Ascending aorta (tissue), 2 donors: Measurements from ENCODE around the gene GTF3C1. TPM values are rescaled to one million over a fixed set of nuclear protein-coding genes. Genes with fewer than 3 reads are reported as not detected.

Experiments
- DNase-seq, 2 donors: peaks; one replicate each; pipeline ENCODE4 v3.0.0-alpha.2; 2019; ENCODE audit warnings: low spot score in 2 of 2
- H3K27ac ChIP-seq, 2 donors: fragments of 200-600 bp; sonication (generic); one replicate each; pipeline ENCODE4 v1.5.1; 2016 to 2017; ENCODE audit warnings: mild to moderate bottlenecking in 1 of 2
- H3K27me3 ChIP-seq: fragments of 200-600 bp; sonication (generic); one replicate; pipeline ENCODE4 v1.5.1; 2017
- H3K36me3 ChIP-seq, 2 donors: fragments of 200-600 bp; sonication (generic); one replicate each; pipeline ENCODE4 v1.5.1; 2016
- H3K4me1 ChIP-seq, 2 donors: fragments of 200-600 bp; sonication (generic); one replicate each; pipeline ENCODE4 v1.5.1; 2016 to 2017; ENCODE audit warnings: mild to moderate bottlenecking in 1 of 2
- H3K4me3 ChIP-seq, 2 donors: fragments of 200-600 bp; sonication (generic); one replicate each; pipeline ENCODE4 v1.5.1; 2016 to 2017; ENCODE audit warnings: mild to moderate bottlenecking in 1 of 2
- H3K9me3 ChIP-seq, 2 donors: fragments of 200-600 bp; sonication (generic); one replicate each; pipeline ENCODE4 v1.5.1; 2016
- CTCF ChIP-seq, 3 experiments: fragments of 200-600 bp in 2 of 3; fragments of 450-650 bp in 1 of 3; sonication (generic) in 2 of 3; IDR thresholded peaks; one replicate each; pipeline ENCODE4 v1.5.1; 2016 to 2019; ENCODE audit warnings: antibody characterized with exemption in 3 of 3, mild to moderate bottlenecking in 1 of 3, moderate library complexity in 1 of 3
- intact Hi-C: fragments of 100-400 bp; cut with DNase I; formaldehyde crosslinking; loops from one replicate; pipeline ENCODE4 v1.15.1; 2023
- total RNA-seq: library from RNA; depleted of rRNA; stranded (reverse); fragments of >200 nt; gene quantifications from one replicate; pipeline ENCODE4 v1.1.0, GENCODE V29; 2016

Gene GTF3C1, protein sequence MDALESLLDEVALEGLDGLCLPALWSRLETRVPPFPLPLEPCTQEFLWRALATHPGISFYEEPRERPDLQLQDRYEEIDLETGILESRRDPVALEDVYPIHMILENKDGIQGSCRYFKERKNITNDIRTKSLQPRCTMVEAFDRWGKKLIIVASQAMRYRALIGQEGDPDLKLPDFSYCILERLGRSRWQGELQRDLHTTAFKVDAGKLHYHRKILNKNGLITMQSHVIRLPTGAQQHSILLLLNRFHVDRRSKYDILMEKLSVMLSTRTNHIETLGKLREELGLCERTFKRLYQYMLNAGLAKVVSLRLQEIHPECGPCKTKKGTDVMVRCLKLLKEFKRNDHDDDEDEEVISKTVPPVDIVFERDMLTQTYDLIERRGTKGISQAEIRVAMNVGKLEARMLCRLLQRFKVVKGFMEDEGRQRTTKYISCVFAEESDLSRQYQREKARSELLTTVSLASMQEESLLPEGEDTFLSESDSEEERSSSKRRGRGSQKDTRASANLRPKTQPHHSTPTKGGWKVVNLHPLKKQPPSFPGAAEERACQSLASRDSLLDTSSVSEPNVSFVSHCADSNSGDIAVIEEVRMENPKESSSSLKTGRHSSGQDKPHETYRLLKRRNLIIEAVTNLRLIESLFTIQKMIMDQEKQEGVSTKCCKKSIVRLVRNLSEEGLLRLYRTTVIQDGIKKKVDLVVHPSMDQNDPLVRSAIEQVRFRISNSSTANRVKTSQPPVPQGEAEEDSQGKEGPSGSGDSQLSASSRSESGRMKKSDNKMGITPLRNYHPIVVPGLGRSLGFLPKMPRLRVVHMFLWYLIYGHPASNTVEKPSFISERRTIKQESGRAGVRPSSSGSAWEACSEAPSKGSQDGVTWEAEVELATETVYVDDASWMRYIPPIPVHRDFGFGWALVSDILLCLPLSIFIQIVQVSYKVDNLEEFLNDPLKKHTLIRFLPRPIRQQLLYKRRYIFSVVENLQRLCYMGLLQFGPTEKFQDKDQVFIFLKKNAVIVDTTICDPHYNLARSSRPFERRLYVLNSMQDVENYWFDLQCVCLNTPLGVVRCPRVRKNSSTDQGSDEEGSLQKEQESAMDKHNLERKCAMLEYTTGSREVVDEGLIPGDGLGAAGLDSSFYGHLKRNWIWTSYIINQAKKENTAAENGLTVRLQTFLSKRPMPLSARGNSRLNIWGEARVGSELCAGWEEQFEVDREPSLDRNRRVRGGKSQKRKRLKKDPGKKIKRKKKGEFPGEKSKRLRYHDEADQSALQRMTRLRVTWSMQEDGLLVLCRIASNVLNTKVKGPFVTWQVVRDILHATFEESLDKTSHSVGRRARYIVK (N-terminal part only)
- 40.6 TPM for total RNA-seq

DNA sequence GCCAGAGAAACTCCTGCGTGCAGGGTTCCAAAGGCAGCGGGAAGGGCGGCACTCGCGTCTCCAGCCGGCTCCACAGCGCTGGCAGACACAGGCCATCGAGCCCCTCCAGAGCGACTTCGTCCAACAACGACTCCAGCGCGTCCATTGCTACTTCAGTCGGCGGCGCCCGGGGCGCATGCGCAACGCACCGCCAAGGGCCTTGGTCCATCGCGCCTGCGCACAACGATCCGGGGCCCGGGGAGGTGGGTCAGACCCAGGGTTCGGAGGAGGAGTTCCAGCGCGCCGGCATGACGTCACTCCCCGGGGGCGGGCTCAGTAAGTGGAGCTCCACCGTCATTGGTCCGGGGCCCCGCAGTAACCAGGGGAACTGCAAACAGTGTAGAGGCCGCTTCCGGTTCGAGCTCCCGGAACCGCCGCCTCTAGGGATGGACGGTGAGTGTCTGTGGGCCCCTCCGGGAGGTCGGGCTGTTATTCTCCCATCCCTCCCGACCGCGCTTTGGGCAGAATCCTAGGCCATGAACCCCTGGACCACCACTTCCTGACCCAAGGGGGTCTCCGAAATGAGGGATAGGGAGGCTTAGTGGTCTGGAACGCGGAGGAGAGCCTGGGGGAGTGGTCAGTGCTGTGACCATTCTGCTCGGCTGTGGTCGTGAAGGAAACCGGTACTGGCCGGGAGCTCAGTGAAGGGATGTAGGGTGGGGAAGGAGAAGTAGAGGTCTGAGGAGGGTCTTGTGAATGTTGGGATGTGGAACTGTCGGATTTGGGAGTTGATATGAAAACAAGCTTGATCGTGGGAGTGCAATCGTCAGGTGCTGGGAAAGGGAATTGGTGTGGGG, at the start of gene GTF3C1, which contains the start of gene KATNIP:
TSS of gene GTF3C1 (minus strand) at position 168 of the 836 bp plus-strand sequence. CDS start at position 145, 23 bp downstream.
TSS of gene KATNIP (plus strand) at position 399 of the 836 bp plus-strand sequence. CDS start at position 426, 27 bp downstream.
- no peak for TF ChIP-seq CTCF (IDR thresholded peaks at IDR 0.05)
- peak; percentile 97 to 100 for DNase-seq
- Histone ChIP-seq H3K4me1 (peaks cover 0 to 21% of the 10 kb centered on the region in 2 donors), H3K27me3 (no peaks in the 10 kb centered on the region), H3K4me3 (peak within 1 kb of the TSS; percentile 85 to 97), H3K27ac (peak within 1 kb of the TSS; percentile 78 to 79), H3K9me3 (no peaks in the 10 kb centered on the region), H3K36me3 (peaks cover 2 to 4% of the 10 kb centered on the region in 2 donors)
- intact Hi-C loops = loop anchor here (1.0 kb wide), 1 partner anchor 28 kb away; no protein-coding TSS in a partner anchor

GRCh38 chr16:27598931-27599565, 49.3 kb upstream of the GTF3C1 start:
- Histone ChIP-seq H3K4me1 (no peaks in the 10 kb centered on the region), H3K4me3 (no peak overlapping the region), H3K27ac (no peak overlapping the region), H3K27me3 (no peaks in the 10 kb centered on the region), H3K9me3 (no peaks in the 10 kb centered on the region), H3K36me3 (no peaks in the 10 kb centered on the region)
- no peak for TF ChIP-seq CTCF (IDR thresholded peaks at IDR 0.05)
- intact Hi-C loops = no loop called here
- DNase-seq = no peak

DNA sequence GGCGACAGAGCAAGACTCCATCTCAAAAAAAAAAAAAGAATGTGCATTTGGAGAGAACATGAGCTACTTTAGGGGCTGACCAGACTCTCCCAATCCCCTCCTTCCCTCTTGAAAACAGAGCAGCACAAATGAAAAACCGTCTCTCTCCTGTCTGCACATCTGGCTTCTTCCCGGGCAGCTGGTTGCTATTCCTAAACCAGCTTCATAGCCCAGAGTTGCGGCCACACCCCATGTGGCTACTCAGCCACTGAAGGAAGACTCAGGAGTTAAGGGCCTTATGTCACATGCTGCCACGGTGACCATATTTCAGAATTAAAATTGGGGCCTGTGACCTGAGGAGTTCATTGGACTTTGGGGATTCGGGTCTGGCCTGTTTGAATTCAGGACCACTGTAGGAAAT, 48.5 kb upstream of the GTF3C1 start:
- intact Hi-C loops = no loop called here
- Histone ChIP-seq H3K36me3 (no peaks in the 10 kb centered on the region), H3K27ac (no peak overlapping the region), H3K27me3 (no peaks in the 10 kb centered on the region), H3K4me3 (no peak overlapping the region), H3K9me3 (no peaks in the 10 kb centered on the region), H3K4me1 (no peaks in the 10 kb centered on the region)
- DNase-seq = no peak
- TF ChIP-seq CTCF (IDR thresholded peaks at IDR 0.05) = no peak

GRCh38 chr16:27597361-27597760, 47.6 kb upstream of the GTF3C1 start:
- H3K4me3 ChIP-seq = no peak overlapping the region
- H3K36me3 ChIP-seq = no peaks in the 10 kb centered on the region
- H3K27ac ChIP-seq = no peak overlapping the region
- no peaks in the 10 kb centered on the region for H3K4me1 ChIP-seq
- intact Hi-C loops = no loop called here
- H3K27me3 ChIP-seq = no peaks in the 10 kb centered on the region
- DNase-seq = no peak
- H3K9me3 ChIP-seq = no peaks in the 10 kb centered on the region
- TF ChIP-seq CTCF (IDR thresholded peaks at IDR 0.05) = no peak
